Neuronal stem cell (in vitro differentiated cells): ENCODE measurements around the gene NBAS.

Experiments used
- DNase-seq: peaks from one replicate; pipeline ENCODE4 v3.0.0-alpha.2; 2013; ENCODE audit warnings: low spot score
- H2AFZ ChIP-seq: one replicate; pipeline ENCODE4 v1.6.1; 2013; ENCODE audit warnings: mild to moderate bottlenecking, low read length, inconsistent platforms
- H2AK5ac ChIP-seq: 2 replicates; pipeline ENCODE4 v1.6.1; 2013; ENCODE audit warnings: low read depth, mild to moderate bottlenecking, inconsistent platforms, low read length, moderate library complexity, mixed read lengths
- H2BK120ac ChIP-seq: 2 replicates; pipeline ENCODE4 v1.6.1; 2013; ENCODE audit warnings: low read depth, mild to moderate bottlenecking, inconsistent platforms, low read length, moderate library complexity, mixed read lengths
- H2BK12ac ChIP-seq: one replicate; pipeline ENCODE4 v1.6.1; 2013; ENCODE audit warnings: low read length, inconsistent platforms
- H2BK15ac ChIP-seq: 2 replicates; pipeline ENCODE4 v1.6.1; 2013; ENCODE audit warnings: mild to moderate bottlenecking, low read length, inconsistent platforms, mixed read lengths
- H2BK5ac ChIP-seq: one replicate; pipeline ENCODE4 v1.6.1; 2013; ENCODE audit warnings: inconsistent platforms, mild to moderate bottlenecking, low read length, moderate library complexity
- H3K14ac ChIP-seq: one replicate; pipeline ENCODE4 v1.6.1; 2013; ENCODE audit warnings: low read length, inconsistent platforms
- H3K18ac ChIP-seq: 2 replicates; pipeline ENCODE4 v1.6.1; 2013; ENCODE audit warnings: low read length, inconsistent platforms
- H3K23ac ChIP-seq: 2 replicates; pipeline ENCODE4 v1.6.1; 2013; ENCODE audit warnings: low read depth, mild to moderate bottlenecking, mixed read lengths, low read length, inconsistent platforms; ENCODE audit not compliant: poor library complexity
- H3K27ac ChIP-seq: replicated peaks from 3 replicates; pipeline ENCODE4 v1.5.1; 2013; ENCODE audit warnings: low read length, inconsistent platforms
- H3K27me3 ChIP-seq, 3 experiments: 2 replicates each; pipeline ENCODE4 v1.6.1; 2013; ENCODE audit warnings: low read length in 3 of 3, mild to moderate bottlenecking in 2 of 3, inconsistent platforms in 1 of 3, low read depth in 1 of 3, mixed read lengths in 1 of 3, moderate library complexity in 1 of 3; ENCODE audit not compliant: control insufficient read depth in 3 of 3, insufficient read depth in 3 of 3
- H3K36me3 ChIP-seq, 2 donors: replicated peaks in 1 of 2; 2 replicates each; pipeline ENCODE4 v1.6.1; 2013; ENCODE audit warnings: low read length in 2 of 2; ENCODE audit not compliant: control insufficient read depth in 2 of 2, insufficient read depth in 2 of 2
- H3K4ac ChIP-seq: 2 replicates; pipeline ENCODE4 v1.6.1; 2013; ENCODE audit warnings: inconsistent platforms, mild to moderate bottlenecking, low read length, moderate library complexity
- H3K4me1 ChIP-seq, 2 donors: 1 replicate in 1 of 2; 2 replicates in 1 of 2; pipeline ENCODE4 v1.6.1; 2013; ENCODE audit warnings: low read length in 2 of 2, low read depth in 1 of 2; ENCODE audit not compliant: control insufficient read depth in 2 of 2, insufficient read depth in 1 of 2
- H3K4me2 ChIP-seq: one replicate; pipeline ENCODE4 v1.6.1; 2013; ENCODE audit warnings: mild to moderate bottlenecking, low read length, inconsistent platforms; ENCODE audit not compliant: insufficient read depth, poor library complexity, severe bottlenecking
- H3K4me3 ChIP-seq, 2 donors: 2 replicates each; pipeline ENCODE4 v1.5.1; 2013; ENCODE audit warnings: low read length in 2 of 2, mild to moderate bottlenecking in 2 of 2, inconsistent platforms in 1 of 2, moderate library complexity in 1 of 2
- H3K79me1 ChIP-seq: one replicate; pipeline ENCODE4 v1.6.1; 2013; ENCODE audit warnings: low read depth, mild to moderate bottlenecking, inconsistent platforms, low read length, moderate library complexity
- H3K9ac ChIP-seq: one replicate; pipeline ENCODE4 v1.6.1; 2013; ENCODE audit warnings: mild to moderate bottlenecking, low read depth, low read length, inconsistent platforms; ENCODE audit not compliant: poor library complexity
- H3K9me3 ChIP-seq, 2 donors: replicated peaks in 1 of 2; 2 replicates each; pipeline versions ENCODE3 to v1.6.1; 2013; ENCODE audit warnings: low read length in 2 of 2, mild to moderate bottlenecking in 2 of 2, inconsistent platforms in 1 of 2, low read depth in 1 of 2, mixed read lengths in 1 of 2, moderate library complexity in 1 of 2; ENCODE audit not compliant: control insufficient read depth in 2 of 2, insufficient read depth in 1 of 2
- H4K8ac ChIP-seq: one replicate; pipeline ENCODE4 v1.6.1; 2013; ENCODE audit warnings: low read depth, mild to moderate bottlenecking, inconsistent platforms, low read length, moderate library complexity
- H4K91ac ChIP-seq: one replicate; pipeline ENCODE4 v1.6.1; 2013; ENCODE audit warnings: low read length, low read depth, mild to moderate bottlenecking, inconsistent platforms; ENCODE audit not compliant: poor library complexity
- WGBS, 2 donors: extraction: QIAGEN DNeasy Blood & Tissue Kit; methylation state at CpG; one replicate each; pipeline ENCODE4 v1.1.7; 2013; ENCODE audit warnings: missing lambda C conversion rate in 2 of 2, mixed read lengths in 1 of 2; ENCODE audit not compliant: insufficient read length in 2 of 2, insufficient replicate concordance in 1 of 2; ENCODE audit errors: extremely low coverage in 2 of 2; 5-methylcytosine and 5-hydroxymethylcytosine counted together

The NBAS gene

DNA sequence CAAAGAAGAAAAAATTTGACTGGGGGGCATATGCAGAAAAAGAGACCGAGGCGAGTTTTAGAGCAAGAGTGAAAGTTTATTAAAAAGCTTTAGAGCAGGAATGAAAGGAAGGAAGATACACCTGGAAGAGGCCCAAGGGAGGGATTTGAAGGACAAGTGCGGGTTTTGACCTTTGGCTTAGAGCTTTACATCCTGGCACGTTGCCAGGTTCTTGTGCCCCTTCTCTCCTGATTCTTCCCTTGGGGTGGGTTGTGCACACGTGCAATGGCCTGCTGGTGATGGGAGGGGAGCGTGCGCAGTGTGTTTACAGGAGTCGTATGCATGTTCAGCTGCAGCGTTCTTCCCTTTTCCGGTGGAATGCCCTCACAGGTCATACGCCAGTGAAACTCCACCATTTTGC, 208.8 kb downstream of the NBAS start:
- no peak overlapping the region for H2BK120ac ChIP-seq
- H4K91ac ChIP-seq, result no peak overlapping the region
- H3K4me1 ChIP-seq, result peaks cover 0 to under 1% of the 10 kb centered on the region in 2 donors
- no peak overlapping the region for H3K14ac ChIP-seq
- H3K36me3 ChIP-seq, result peaks cover 4 to 50% of the 10 kb centered on the region in 2 donors
- DNase-seq, result no peak
- H2AFZ ChIP-seq, result no peak overlapping the region
- H3K4me3 ChIP-seq, result no peak overlapping the region
- no peak overlapping the region for H3K4ac ChIP-seq
- H3K79me1 ChIP-seq, result no peaks in the 10 kb centered on the region
- no peak overlapping the region for H3K18ac ChIP-seq
- no peaks in the 10 kb centered on the region for H3K27me3 ChIP-seq
- H3K9me3 ChIP-seq, result no peaks in the 10 kb centered on the region
- H4K8ac ChIP-seq, result no peak overlapping the region
- no peak overlapping the region for H3K23ac ChIP-seq
- H2AK5ac ChIP-seq, result no peak overlapping the region
- no peak overlapping the region for H3K27ac ChIP-seq
- no peak overlapping the region for H2BK15ac ChIP-seq
- WGBS, 2 donors, result no CpG with 5 or more reads among the region's 11 CpGs
- H3K9ac ChIP-seq, result no peak overlapping the region
- H2BK5ac ChIP-seq, result no peak overlapping the region
- H2BK12ac ChIP-seq, result no peak overlapping the region
- H3K4me2 ChIP-seq, result no peak overlapping the region

DNA sequence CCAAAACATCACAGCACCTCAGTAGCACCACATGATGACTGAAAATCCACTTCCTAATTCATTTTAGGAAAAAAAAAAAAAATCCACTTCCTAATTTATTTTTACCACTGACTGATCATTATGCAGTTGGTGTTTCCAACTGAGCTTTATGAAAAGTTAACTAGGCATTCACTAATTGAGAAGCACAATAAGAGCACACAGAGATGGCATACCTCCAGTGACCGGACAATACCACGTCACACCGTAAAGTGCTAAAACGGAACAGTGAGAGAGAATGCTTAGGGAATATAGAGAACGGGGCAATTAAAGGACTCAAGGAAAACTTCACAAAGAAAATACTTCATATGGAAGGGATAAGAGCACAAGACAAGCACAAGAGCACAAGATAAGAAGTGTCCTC, 212.5 kb downstream of the NBAS start:
- WGBS, 2 donors, result no CpG with 5 or more reads among the region's 5 CpGs

GRCh38 chr2:15348045-15348444, 213.1 kb downstream of the NBAS start:
- no peaks in the 10 kb centered on the region for H3K27me3 ChIP-seq
- no peaks in the 10 kb centered on the region for H3K4me1 ChIP-seq
- no peak overlapping the region for H2AFZ ChIP-seq
- peaks cover 0 to 14% of the 10 kb centered on the region in 2 donors for H3K9me3 ChIP-seq
- no peak overlapping the region for H3K4me2 ChIP-seq
- H4K8ac ChIP-seq, result no peak overlapping the region
- no peak overlapping the region for H3K4me3 ChIP-seq
- no peak overlapping the region for H2BK15ac ChIP-seq
- H3K23ac ChIP-seq, result no peak overlapping the region
- no peak overlapping the region for H2BK120ac ChIP-seq
- H3K4ac ChIP-seq, result no peak overlapping the region
- no peak overlapping the region for H4K91ac ChIP-seq
- H2BK5ac ChIP-seq, result no peak overlapping the region
- H3K18ac ChIP-seq, result no peak overlapping the region
- H3K14ac ChIP-seq, result no peak overlapping the region
- H3K79me1 ChIP-seq, result no peaks in the 10 kb centered on the region
- DNase-seq, result no peak
- no peak overlapping the region for H3K9ac ChIP-seq
- no peak overlapping the region for H3K27ac ChIP-seq
- no peak overlapping the region for H2AK5ac ChIP-seq
- WGBS, 2 donors, result no CpG with 5 or more reads among the region's 4 CpGs
- H3K36me3 ChIP-seq, result peaks cover 0 to 34% of the 10 kb centered on the region in 2 donors
- no peak overlapping the region for H2BK12ac ChIP-seq

More for the DNA sequence above, 212.5 kb downstream of the NBAS start:
- no peak overlapping the region for H2BK5ac ChIP-seq
- no peak overlapping the region for H3K18ac ChIP-seq
- no peaks in the 10 kb centered on the region for H3K79me1 ChIP-seq
- no peak overlapping the region for H2BK15ac ChIP-seq
- no peak overlapping the region for H3K4me3 ChIP-seq
- H2AFZ ChIP-seq, result no peak overlapping the region
- H3K9ac ChIP-seq, result no peak overlapping the region
- no peak overlapping the region for H4K91ac ChIP-seq
- peaks cover 0 to 14% of the 10 kb centered on the region in 2 donors for H3K9me3 ChIP-seq
- no peak overlapping the region for H3K4me2 ChIP-seq
- no peak overlapping the region for H2BK120ac ChIP-seq
- no peak overlapping the region for H4K8ac ChIP-seq
- H3K4me1 ChIP-seq, result no peaks in the 10 kb centered on the region
- DNase-seq, result no peak
- no peak overlapping the region for H3K14ac ChIP-seq
- H3K23ac ChIP-seq, result no peak overlapping the region
- H3K27me3 ChIP-seq, result no peaks in the 10 kb centered on the region
- H3K4ac ChIP-seq, result no peak overlapping the region
- H3K36me3 ChIP-seq, result peaks cover 2 to 40% of the 10 kb centered on the region in 2 donors
- no peak overlapping the region for H3K27ac ChIP-seq
- H2AK5ac ChIP-seq, result no peak overlapping the region
- H2BK12ac ChIP-seq, result no peak overlapping the region

- Histone ChIP-seq H3K27ac (no peak overlapping the region), H3K4me1 (no peaks in the 10 kb centered on the region), H3K36me3 (peaks cover 0 to 25% of the 10 kb centered on the region in 2 donors), H3K23ac (no peak overlapping the region), H3K9me3 (peaks cover 0 to 14% of the 10 kb centered on the region in 2 donors), H2BK12ac (no peak overlapping the region), H3K79me1 (no peaks in the 10 kb centered on the region), H3K4me2 (no peak overlapping the region), H3K4ac (no peak overlapping the region), H2BK15ac (no peak overlapping the region), H3K4me3 (no peak overlapping the region), H3K9ac (no peak overlapping the region), H2BK120ac (no peak overlapping the region), H2AK5ac (no peak overlapping the region), H3K14ac (no peak overlapping the region), H4K91ac (no peak overlapping the region), H4K8ac (no peak overlapping the region), H2AFZ (no peak overlapping the region), H2BK5ac (no peak overlapping the region), H3K27me3 (no peaks in the 10 kb centered on the region), H3K18ac (no peak overlapping the region)
- no CpG with 5 or more reads among the region's 1 CpG for WGBS, 2 donors
- no peak for DNase-seq
Observed at GRCh38 chr2:15346624-15347023, 214.5 kb downstream of the NBAS start.
